ENCODE data around the gene KRTAP10-6. TPM values are rescaled to one million over a fixed set of nuclear protein-coding genes. Genes with fewer than 3 reads are reported as not detected.

The KRTAP10-6 gene
- total and polyA plus RNA-seq, 2 of the 8 experiments (the other 6 are each of a cell fraction or from before 2014, with no cell fraction given) = 0.12 TPM; not detected in 1

- H3K79me1 ChIP-seq (ENCODE audit: low read depth, low read length) = no peaks in the 10 kb centered on the region
- no peak overlapping the region for H3K23ac ChIP-seq (ENCODE audit: insufficient read length)
- H2BK5ac ChIP-seq (ENCODE audit: low read depth, low read length) = no peak overlapping the region
- H2BK20ac ChIP-seq (ENCODE audit: low read length) = no peak overlapping the region
- no peak overlapping the region for H2AFZ ChIP-seq (ENCODE audit: low read length)
- peak overlapping the region; percentile 33 for H2BK120ac ChIP-seq (replicated peaks; ENCODE audit: low read depth, low read length)
- peak overlapping the region; percentile 15; the same call in 1 of the 2 replicates for H3K18ac ChIP-seq (ENCODE audit: extremely low read depth, low read length)
- H3K56ac ChIP-seq (replicated peaks; ENCODE audit: insufficient read length, low read depth, low read length) = no peak overlapping the region
- no peak overlapping the region for H3K4me2 ChIP-seq (ENCODE audit: insufficient read depth in 1 of 2, low read depth in 2 of 2, low read length in 2 of 2)
- H2AK5ac ChIP-seq (ENCODE audit: low read depth, low read length) = peak overlapping the region; percentile 1; the same call in 1 of the 2 replicates
- no peak overlapping the region for H3K9ac ChIP-seq (replicated peaks in 1 of 4; ENCODE audit: extremely low read depth in 1 of 4, low read depth in 3 of 4, low read length in 3 of 4)
- 0 out of 2 replicates have a peak, but pooled peaks cover 2% of the 10 kb centered on the region for H3K23me2 ChIP-seq (ENCODE audit: low read depth, low read length)
- DNase-seq (ENCODE audit: low read depth in 1 of 2, low spot score in 2 of 2) = peak in 1 of 2 experiments; percentile 43
- H3K14ac ChIP-seq (ENCODE audit: insufficient read length) = no peak overlapping the region
- H2BK15ac ChIP-seq (ENCODE audit: low read length) = no peak overlapping the region
- 81% methylated on average over 21 of the region's 23 CpGs; no CpG with 5 or more reads in 1 of the 2 experiments for WGBS, 2 experiments (ENCODE audit: extremely low coverage in 1 of 2, insufficient coverage in 1 of 2, insufficient read length in 1 of 2, insufficient replicate concordance in 2 of 2, low coverage in 1 of 2, low lambda C conversion rate in 2 of 2, missing lambda C conversion rate in 1 of 2)
- no peaks in the 10 kb centered on the region for H4K20me1 ChIP-seq (replicated peaks in 1 of 2; ENCODE audit: control insufficient read depth in 1 of 2, insufficient read depth in 2 of 2, low read length in 2 of 2)
- H3K4ac ChIP-seq (replicated peaks; ENCODE audit: insufficient read length, low read depth, low read length) = no peak overlapping the region
- no peaks in the 10 kb centered on the region; a peak in 1 of 8 replicates for H3K36me3 ChIP-seq (ENCODE audit: control insufficient read depth in 2 of 4, insufficient read depth in 4 of 4, low read length in 3 of 4)
- no peaks in the 10 kb centered on the region for H3K79me2 ChIP-seq (ENCODE audit: control insufficient read depth in 1 of 2, insufficient read depth in 2 of 2, low read length in 2 of 2)
- no peak for TF ChIP-seq CTBP2 (IDR thresholded peaks at IDR 0.05; ENCODE audit: borderline replicate concordance, insufficient read depth, insufficient read length, low read length)
- no peak for TF ChIP-seq CHD2 (IDR thresholded peaks at IDR 0.05; ENCODE audit: low read length)
- TF ChIP-seq JUN (IDR thresholded peaks at IDR 0.05; ENCODE audit: low read depth, low read length) = no peak
- TF ChIP-seq BACH1 (IDR thresholded peaks at IDR 0.05; ENCODE audit: low read length) = no peak
- TF ChIP-seq POLR2A (IDR thresholded peaks at IDR 0.05; ENCODE audit: control extremely low read depth in 1 of 2, low read depth in 2 of 2, low read length in 2 of 2) = no peak
- no peak for TF ChIP-seq NRF1 (IDR thresholded peaks at IDR 0.05; ENCODE audit: low read depth, low read length)
- no peak for TF ChIP-seq TCF12 (IDR thresholded peaks at IDR 0.05; ENCODE audit: low read depth, low read length)
- H3K4me1 ChIP-seq (replicated peaks in 1 of 4; ENCODE audit: control insufficient read depth in 3 of 4, insufficient read depth in 4 of 4, low read length in 3 of 4) = peaks cover 0 to 6% (median 2%) of the 10 kb centered on the region in 4 experiments; a peak in 4 of 7 replicates
- ChIA-PET CTCF (ENCODE audit: partially characterized antibody) (interaction anchor here (0.6 to 1.8 kb wide), 4 partner anchors 12 to 140 kb away, joined by 3 to 13 read pairs (median 4); no protein-coding TSS in a partner anchor), POLR2A (ENCODE audit: partially characterized antibody) (interaction anchor here (1.2 kb wide), 1 partner anchor 50 kb away, joined by 3 read pairs; the partner anchor contains the start of gene KRTAP10-2)
- H2BK12ac ChIP-seq (ENCODE audit: low read depth, low read length) = peak overlapping the region; percentile 75; the same call in 1 of the 2 replicates
- H4K5ac ChIP-seq (ENCODE audit: insufficient read length, low read depth, low read length) = peak overlapping the region; percentile 37
- H4K8ac ChIP-seq (ENCODE audit: extremely low read depth, insufficient read depth, low read length) = no peak overlapping the region
- no peaks in the 10 kb centered on the region for H3K27me3 ChIP-seq (replicated peaks in 1 of 4; ENCODE audit: control insufficient read depth in 3 of 4, extremely low read depth in 1 of 4, insufficient read depth in 3 of 4, low read length in 3 of 4)
- no peak overlapping the region for H3K27ac ChIP-seq (ENCODE audit: low read depth, low read length)
- peaks cover 0 to 5% of the 10 kb centered on the region in 2 experiments; a peak in 1 of 4 replicates for H3K9me3 ChIP-seq (ENCODE audit: insufficient read depth in 2 of 2, low read depth in 1 of 2, low read length in 1 of 2)
- peak overlapping the region; percentile 12 for H4K91ac ChIP-seq (replicated peaks; ENCODE audit: insufficient read length, low read length)
- no peak overlapping the region for H3K4me3 ChIP-seq (ENCODE audit: extremely low read depth in 1 of 4, insufficient read depth in 2 of 4, low read depth in 3 of 4, low read length in 4 of 4)
- FAIRE-seq = no peak
These were observed 9.5 kb upstream of the KRTAP10-6 start for GRCh38 chr21:44601596-44602462.
